Hepatocyte (in vitro differentiated cells): ENCODE results near the gene SNTB2.

Experiments used
- CTCF ChIP-seq: fragments of 200-600 bp; sonication (generic); IDR thresholded peaks from 2 replicates; pipeline ENCODE4 v1.5.1; 2016; ENCODE audit warnings: antibody characterized with exemption, mild to moderate bottlenecking; ENCODE audit not compliant: poor library complexity
- EZH2phosphoT487 ChIP-seq: fragments of 200-600 bp; sonication (generic); IDR thresholded peaks from one replicate; pipeline ENCODE4 v1.6.1; 2018; ENCODE audit warnings: antibody characterized with exemption, mild to moderate bottlenecking, low read depth, moderate library complexity; ENCODE audit not compliant: unreplicated experiment, severe bottlenecking

- TF ChIP-seq CTCF (no peak), EZH2phosphoT487 (no peak)
Measured at GRCh38 chr16:69330286-69331109, 143.5 kb downstream of the SNTB2 start, which contains the start of gene PDF.
